B cell (primary cell): ENCODE results near the gene HEBP1. TPM values are rescaled to one million over a fixed set of nuclear protein-coding genes. Genes with fewer than 3 reads are reported as not detected.

ENCODE experiments used
- ATAC-seq: fragments of 200-7000 bp; cut with Tn5 transposase; one replicate; pipeline ENCODE4 v1.10.0; 2021; ENCODE audit warnings: low read depth, mild to moderate bottlenecking, moderate number of reproducible peaks, moderate library complexity
- CTCF ChIA-PET: fragments of 350-600 bp; sonication (Branson Sonifier 250); formaldehyde crosslinking; loops from one replicate; lab custom pipeline; 2021; ENCODE audit warnings: antibody characterized with exemption, inconsistent platforms; lab: Charles Lee
- POLR2A ChIA-PET: fragments of 350-600 bp; sonication (Branson Sonifier 250); formaldehyde crosslinking; loops from one replicate; lab custom pipeline; 2021; ENCODE audit warnings: antibody characterized with exemption; lab: Charles Lee
- DNase-seq: peaks from one replicate; pipeline ENCODE4 v3.0.0; 2013
- H2AFZ ChIP-seq: 2 replicates; pipeline ENCODE4 v1.6.1; 2012; ENCODE audit warnings: mild to moderate bottlenecking, low read depth, low read length; ENCODE audit not compliant: insufficient read depth, poor library complexity, severe bottlenecking
- H3K27ac ChIP-seq, 2 donors: 1 replicate in 1 of 2; 2 replicates in 1 of 2; pipeline ENCODE4 v1.5.1; 2012 to 2013; ENCODE audit warnings: low read length in 2 of 2, mild to moderate bottlenecking in 2 of 2, moderate library complexity in 1 of 2
- H3K27me3 ChIP-seq, 4 experiments: fragments of 200-600 bp in 1 of 4; sonication (generic) in 1 of 4; replicated peaks in 1 of 4; 1 replicate in 2 of 4; 2 replicates in 2 of 4; pipeline versions ENCODE4 v1.6.1 to v1.7.0; 2013 to 2016; ENCODE audit warnings: low read length in 3 of 4, mild to moderate bottlenecking in 2 of 4, mixed read lengths in 1 of 4, moderate library complexity in 1 of 4; ENCODE audit not compliant: insufficient read depth in 4 of 4, control insufficient read depth in 3 of 4; ENCODE audit errors: control extremely low read depth in 1 of 4
- H3K36me3 ChIP-seq, 2 experiments: replicated peaks in 1 of 2; 1 replicate in 1 of 2; 2 replicates in 1 of 2; pipeline versions ENCODE4 v1.6.1 to v1.7.1; 2013; ENCODE audit warnings: low read length in 1 of 2; ENCODE audit not compliant: insufficient read depth in 2 of 2, control insufficient read depth in 1 of 2; ENCODE audit errors: control extremely low read depth in 1 of 2, extremely low read depth in 1 of 2
- H3K4me1 ChIP-seq, 2 donors: fragments of 200-600 bp in 1 of 2; sonication (generic) in 1 of 2; 1 replicate in 1 of 2; 2 replicates in 1 of 2; pipeline versions ENCODE4 v1.5.1 to v1.6.1; 2013 to 2017; ENCODE audit warnings: low read length in 2 of 2; ENCODE audit not compliant: control insufficient read depth in 2 of 2, insufficient read depth in 2 of 2
- H3K4me2 ChIP-seq: replicated peaks from 2 replicates; pipeline ENCODE3; 2012; ENCODE audit warnings: mild to moderate bottlenecking, low read depth, low read length; ENCODE audit not compliant: poor library complexity, severe bottlenecking
- H3K4me3 ChIP-seq, 5 experiments: fragments of 200-600 bp in 1 of 5; sonication (generic) in 1 of 5; 1 replicate in 3 of 5; 2 replicates in 2 of 5; pipeline versions ENCODE4 v1.5.1 to v1.7.0; 2011 to 2016; ENCODE audit warnings: low read length in 4 of 5, mild to moderate bottlenecking in 4 of 5, low read depth in 2 of 5, control low read depth in 1 of 5, moderate library complexity in 1 of 5; ENCODE audit not compliant: insufficient read depth in 1 of 5; ENCODE audit errors: control extremely low read depth in 1 of 5, extremely low read depth in 1 of 5
- H3K79me2 ChIP-seq: fragments of 200-600 bp; sonication (generic); one replicate; pipeline ENCODE4 v1.6.0; 2016; ENCODE audit warnings: low read length; ENCODE audit not compliant: control insufficient read depth, insufficient read depth
- H3K9ac ChIP-seq: fragments of 200-600 bp; sonication (generic); 2 replicates; pipeline ENCODE4 v1.6.1; 2017; ENCODE audit warnings: mild to moderate bottlenecking, low read length, moderate library complexity
- H3K9me3 ChIP-seq, 3 donors: one replicate each; pipeline versions ENCODE4 v1.6.1 to v1.7.1; 2013; ENCODE audit warnings: low read length in 2 of 3; ENCODE audit not compliant: control insufficient read depth in 2 of 3, insufficient read depth in 1 of 3; ENCODE audit errors: control extremely low read depth in 1 of 3
- H4K20me1 ChIP-seq: 2 replicates; pipeline ENCODE4 v1.6.0; 2012; ENCODE audit warnings: mild to moderate bottlenecking, low read length; ENCODE audit not compliant: insufficient read depth, control insufficient read depth, poor library complexity, severe bottlenecking
- H3K27ac Mint-ChIP-seq: one replicate; pipeline ENCODE4 v1.8.0; 2021; ENCODE audit warnings: mixed read lengths
- H3K27me3 Mint-ChIP-seq: one replicate; pipeline ENCODE4 v1.8.0; 2021; ENCODE audit warnings: mixed read lengths
- H3K4me1 Mint-ChIP-seq: one replicate; pipeline ENCODE4 v1.8.0; 2021; ENCODE audit warnings: mixed read lengths
- H3K4me3 Mint-ChIP-seq: one replicate; pipeline ENCODE4 v1.8.0; 2021; ENCODE audit warnings: mixed read lengths
- H3K9me3 Mint-ChIP-seq: one replicate; pipeline ENCODE4 v1.8.0; 2022; ENCODE audit warnings: mixed read lengths; ENCODE audit not compliant: insufficient read depth
- EZH2 ChIP-seq: IDR thresholded peaks from 2 replicates; pipeline ENCODE4 v1.6.1; 2012; ENCODE audit warnings: borderline replicate concordance, low read depth, mild to moderate bottlenecking, moderate library complexity, low read length; ENCODE audit not compliant: insufficient read depth, poor library complexity, severe bottlenecking
- WGBS: methylation state at CpG from one replicate; pipeline ENCODE4 v1.1.5; 2013; ENCODE audit warnings: missing lambda C conversion rate; ENCODE audit not compliant: insufficient coverage; 5-methylcytosine and 5-hydroxymethylcytosine counted together
- intact Hi-C: fragments of 100-400 bp; cut with micrococcal nuclease; formaldehyde crosslinking; loops from one replicate; pipeline ENCODE4 v1.10.0; 2022
- polyA plus RNA-seq: library from polyadenylated mRNA; depleted of rRNA; stranded (reverse); fragments of >200 nt; gene quantifications from 2 replicates; pipeline ENCODE4 v1.2.3, GENCODE V29; 2012
- total RNA-seq, 2 donors: library from RNA; stranded (reverse); fragments of 120-200 nt in 1 of 2; gene quantifications; 1 replicate in 1 of 2; 2 replicates in 1 of 2; pipeline versions ENCODE4 v1.2.3 to v1.2.4, GENCODE V29; 2013 to 2022
- TF ChIP-seq, protein P1 (sequence below): fragments of 200-600 bp; IDR thresholded peaks from one replicate; pipeline ENCODE4 v1.8.0; 2022; ENCODE audit warnings: antibody characterized with exemption, mild to moderate bottlenecking

HEBP1 gene
- total and polyA plus RNA-seq, 2 donors (not counting 1 experiment from before 2014, with no cell fraction given), result 6.0 to 14.5 TPM

- no peak for DNase-seq
- no peak overlapping the region for H3K27ac Mint-ChIP-seq
- CTCF ChIA-PET, result no interaction called here
These were observed 11.0 kb upstream of the HEBP1 start for GRCh38 chr12:13011098-13011497.

GRCh38 chr12:13008741-13009380 lies 8.8 kb upstream of the HEBP1 start:
- ChIA-PET CTCF (no interaction called here), POLR2A (no interaction called here)
- Mint-ChIP-seq H3K27ac (no peak overlapping the region), H3K27me3 (peaks cover 5% of the 10 kb centered on the region), H3K4me1 (no peaks in the 10 kb centered on the region), H3K4me3 (no peak overlapping the region), H3K9me3 (no peaks in the 10 kb centered on the region)
- Histone ChIP-seq H3K9ac (no peak overlapping the region), H3K9me3 (no peaks in the 10 kb centered on the region), H2AFZ (no peak overlapping the region), H3K27me3 (no peaks in the 10 kb centered on the region), H3K79me2 (no peaks in the 10 kb centered on the region), H3K27ac (no peak overlapping the region), H3K36me3 (no peaks in the 10 kb centered on the region), H3K4me2 (no peak overlapping the region), H3K4me3 (no peak overlapping the region), H4K20me1 (no peaks in the 10 kb centered on the region), H3K4me1 (no peaks in the 10 kb centered on the region)
- ATAC-seq (no peak), DNase-seq (no peak)
- WGBS, result no CpG with 5 or more reads among the region's 5 CpGs
- no peak for TF ChIP-seq EZH2
- TF ChIP-seq, protein P1, sequence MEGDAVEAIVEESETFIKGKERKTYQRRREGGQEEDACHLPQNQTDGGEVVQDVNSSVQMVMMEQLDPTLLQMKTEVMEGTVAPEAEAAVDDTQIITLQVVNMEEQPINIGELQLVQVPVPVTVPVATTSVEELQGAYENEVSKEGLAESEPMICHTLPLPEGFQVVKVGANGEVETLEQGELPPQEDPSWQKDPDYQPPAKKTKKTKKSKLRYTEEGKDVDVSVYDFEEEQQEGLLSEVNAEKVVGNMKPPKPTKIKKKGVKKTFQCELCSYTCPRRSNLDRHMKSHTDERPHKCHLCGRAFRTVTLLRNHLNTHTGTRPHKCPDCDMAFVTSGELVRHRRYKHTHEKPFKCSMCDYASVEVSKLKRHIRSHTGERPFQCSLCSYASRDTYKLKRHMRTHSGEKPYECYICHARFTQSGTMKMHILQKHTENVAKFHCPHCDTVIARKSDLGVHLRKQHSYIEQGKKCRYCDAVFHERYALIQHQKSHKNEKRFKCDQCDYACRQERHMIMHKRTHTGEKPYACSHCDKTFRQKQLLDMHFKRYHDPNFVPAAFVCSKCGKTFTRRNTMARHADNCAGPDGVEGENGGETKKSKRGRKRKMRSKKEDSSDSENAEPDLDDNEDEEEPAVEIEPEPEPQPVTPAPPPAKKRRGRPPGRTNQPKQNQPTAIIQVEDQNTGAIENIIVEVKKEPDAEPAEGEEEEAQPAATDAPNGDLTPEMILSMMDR, result no peak
- intact Hi-C loops, result no loop called here

More at GRCh38 chr12:13011098-13011497, 11.0 kb upstream of the HEBP1 start:
- H4K20me1 ChIP-seq, result no peaks in the 10 kb centered on the region
- H3K4me1 ChIP-seq, result no peaks in the 10 kb centered on the region
- Mint-ChIP-seq H3K9me3 (no peaks in the 10 kb centered on the region), H3K27me3 (peaks cover 17% of the 10 kb centered on the region), H3K4me1 (no peaks in the 10 kb centered on the region), H3K4me3 (no peak overlapping the region)
- H3K4me3 ChIP-seq, result no peak overlapping the region
- no peak overlapping the region for H3K9ac ChIP-seq
- H2AFZ ChIP-seq, result no peak overlapping the region
- WGBS, result 100% methylated on average over 3 of the region's 6 CpGs
- no peaks in the 10 kb centered on the region for H3K79me2 ChIP-seq
- POLR2A ChIA-PET, result no interaction called here
- H3K4me2 ChIP-seq, result no peak overlapping the region
- no peak overlapping the region for H3K27ac ChIP-seq
- TF ChIP-seq, protein P1, result no peak
- TF ChIP-seq EZH2, result no peak
- intact Hi-C loops, result no loop called here
- H3K9me3 ChIP-seq, result no peaks in the 10 kb centered on the region
- H3K27me3 ChIP-seq, result peaks cover 0 to 3% (median 0%) of the 10 kb centered on the region in 4 experiments
- H3K36me3 ChIP-seq, result no peaks in the 10 kb centered on the region
- no peak for ATAC-seq
